Measurements from ENCODE around the gene THSD8.

THSD8 gene

DNA sequence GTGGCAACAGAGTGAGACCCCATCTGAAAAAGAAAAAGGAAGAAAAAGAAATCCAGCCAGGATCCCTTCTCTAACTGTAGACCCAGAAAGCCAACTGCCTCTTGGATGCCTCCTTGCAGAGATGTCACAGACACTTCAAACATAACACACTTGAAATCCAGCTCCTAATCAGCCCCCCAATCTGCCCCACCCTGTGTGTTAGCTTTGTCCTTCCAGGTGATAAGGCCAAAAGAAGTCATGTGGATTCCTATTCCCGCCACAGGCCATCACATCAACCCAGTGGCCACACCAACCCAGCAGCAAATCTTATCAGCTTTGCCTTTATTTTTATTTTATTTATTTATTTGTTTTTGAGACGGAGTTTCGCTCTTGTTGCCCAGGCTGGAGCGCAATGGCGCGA is 42.2 kb upstream of the THSD8 start:
- H3K27ac ChIP-seq, result no peak overlapping the region
- H3K4me2 ChIP-seq (ENCODE audit: low read length), result no peak overlapping the region
- no peak overlapping the region for H3K9ac ChIP-seq
- no peak overlapping the region for H3K4me3 ChIP-seq (ENCODE audit: low read depth, low read length)
- H3K9me3 ChIP-seq (ENCODE audit: control insufficient read depth, low read length), result no peaks in the 10 kb centered on the region
- no peaks in the 10 kb centered on the region for H3K79me2 ChIP-seq
- H3K27me3 ChIP-seq (ENCODE audit: control insufficient read depth, insufficient read depth, low read length), result no peaks in the 10 kb centered on the region
- peaks cover 2% of the 10 kb centered on the region for H3K4me1 ChIP-seq
- no peaks in the 10 kb centered on the region for H3K36me3 ChIP-seq (ENCODE audit: control insufficient read depth, insufficient read depth, low read length)
- H2AFZ ChIP-seq, result no peak overlapping the region
- TF ChIP-seq, protein P1, sequence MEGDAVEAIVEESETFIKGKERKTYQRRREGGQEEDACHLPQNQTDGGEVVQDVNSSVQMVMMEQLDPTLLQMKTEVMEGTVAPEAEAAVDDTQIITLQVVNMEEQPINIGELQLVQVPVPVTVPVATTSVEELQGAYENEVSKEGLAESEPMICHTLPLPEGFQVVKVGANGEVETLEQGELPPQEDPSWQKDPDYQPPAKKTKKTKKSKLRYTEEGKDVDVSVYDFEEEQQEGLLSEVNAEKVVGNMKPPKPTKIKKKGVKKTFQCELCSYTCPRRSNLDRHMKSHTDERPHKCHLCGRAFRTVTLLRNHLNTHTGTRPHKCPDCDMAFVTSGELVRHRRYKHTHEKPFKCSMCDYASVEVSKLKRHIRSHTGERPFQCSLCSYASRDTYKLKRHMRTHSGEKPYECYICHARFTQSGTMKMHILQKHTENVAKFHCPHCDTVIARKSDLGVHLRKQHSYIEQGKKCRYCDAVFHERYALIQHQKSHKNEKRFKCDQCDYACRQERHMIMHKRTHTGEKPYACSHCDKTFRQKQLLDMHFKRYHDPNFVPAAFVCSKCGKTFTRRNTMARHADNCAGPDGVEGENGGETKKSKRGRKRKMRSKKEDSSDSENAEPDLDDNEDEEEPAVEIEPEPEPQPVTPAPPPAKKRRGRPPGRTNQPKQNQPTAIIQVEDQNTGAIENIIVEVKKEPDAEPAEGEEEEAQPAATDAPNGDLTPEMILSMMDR (IDR thresholded peaks at IDR 0.05), result no peak

DNA sequence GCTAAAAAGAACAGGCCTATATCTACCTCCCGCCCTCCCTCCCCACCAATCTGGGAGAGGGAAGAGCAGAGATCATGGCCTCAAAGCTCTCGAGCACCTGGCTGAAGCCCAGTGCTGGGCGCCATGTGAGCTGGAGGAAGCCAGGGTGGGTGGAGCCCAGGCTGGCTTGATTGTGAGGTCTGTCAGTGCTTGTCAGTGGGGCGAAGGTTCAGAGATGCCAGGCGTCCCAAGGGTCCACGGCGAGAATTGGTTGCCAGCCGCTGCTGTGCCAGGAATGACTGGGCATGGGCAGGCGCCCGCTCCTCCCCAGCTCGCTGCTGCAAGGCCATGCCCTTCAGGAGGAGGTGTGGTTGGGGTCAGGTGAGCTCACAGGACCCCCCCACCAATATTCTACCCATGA is 38.8 kb upstream of the THSD8 start:
- TF ChIP-seq, protein P1 (IDR thresholded peaks at IDR 0.05), result no peak
- Histone ChIP-seq H3K4me1 (no peaks in the 10 kb centered on the region), H3K4me3 (ENCODE audit: low read depth, low read length) (no peak overlapping the region), H3K9ac (no peak overlapping the region), H2AFZ (no peak overlapping the region), H3K79me2 (no peaks in the 10 kb centered on the region), H3K4me2 (ENCODE audit: low read length) (no peak overlapping the region), H3K36me3 (ENCODE audit: control insufficient read depth, insufficient read depth, low read length) (no peaks in the 10 kb centered on the region), H3K9me3 (ENCODE audit: control insufficient read depth, low read length) (no peaks in the 10 kb centered on the region), H3K27me3 (ENCODE audit: control insufficient read depth, insufficient read depth, low read length) (no peaks in the 10 kb centered on the region), H3K27ac (no peak overlapping the region)

DNA sequence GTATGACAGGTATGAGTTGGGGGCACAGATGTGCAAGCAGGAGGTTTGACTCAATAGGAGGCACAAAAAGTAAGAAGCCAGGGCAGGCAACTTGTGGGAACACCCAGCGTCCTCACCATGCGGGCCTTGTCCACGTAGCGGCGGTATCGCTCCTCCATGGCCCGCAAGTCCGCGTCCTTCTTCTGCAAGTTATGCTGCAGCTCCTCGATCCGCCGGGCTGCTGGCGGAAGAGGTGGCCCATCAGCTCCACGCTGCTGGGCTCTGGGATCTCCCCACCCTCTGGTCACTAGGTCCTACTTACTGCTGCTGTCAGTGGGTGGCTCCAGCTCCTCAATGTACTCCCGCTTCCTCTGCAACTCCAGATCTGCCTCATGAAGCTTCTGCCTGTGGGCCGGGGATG is 37.2 kb upstream of the THSD8 start:
- no peaks in the 10 kb centered on the region for H3K9me3 ChIP-seq (ENCODE audit: control insufficient read depth, low read length)
- no peaks in the 10 kb centered on the region for H3K36me3 ChIP-seq (ENCODE audit: control insufficient read depth, insufficient read depth, low read length)
- TF ChIP-seq, protein P1 (IDR thresholded peaks at IDR 0.05), result no peak
- H3K9ac ChIP-seq, result no peak overlapping the region
- no peaks in the 10 kb centered on the region for H3K79me2 ChIP-seq
- H3K27ac ChIP-seq, result no peak overlapping the region
- H3K4me3 ChIP-seq (ENCODE audit: low read depth, low read length), result no peak overlapping the region
- no peaks in the 10 kb centered on the region for H3K4me1 ChIP-seq
- no peaks in the 10 kb centered on the region for H3K27me3 ChIP-seq (ENCODE audit: control insufficient read depth, insufficient read depth, low read length)
- H3K4me2 ChIP-seq (ENCODE audit: low read length), result no peak overlapping the region
- H2AFZ ChIP-seq, result no peak overlapping the region

DNA sequence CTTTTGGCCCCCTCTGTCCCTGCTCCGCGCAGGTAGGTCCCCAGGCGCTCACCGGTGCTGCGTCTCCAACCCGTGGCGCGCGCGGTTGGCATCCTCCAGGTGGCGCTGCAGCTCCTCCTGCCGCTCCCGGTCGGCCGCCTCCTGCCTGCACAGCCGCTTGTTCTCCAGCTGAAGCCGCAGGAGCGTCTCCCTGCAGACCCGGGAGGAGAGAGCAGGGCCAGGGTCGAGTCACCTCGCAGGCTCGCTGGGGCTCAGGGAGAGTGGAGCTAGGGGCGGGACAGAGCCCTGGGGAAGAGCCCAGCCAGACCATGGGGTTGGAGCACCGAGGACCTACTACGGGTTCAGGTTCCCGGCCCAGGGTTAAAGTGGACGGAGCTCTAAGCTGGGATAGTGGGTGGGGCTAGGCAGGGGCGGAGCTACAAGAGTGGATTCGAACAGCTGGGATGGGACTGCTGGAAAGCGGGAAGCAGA is 35.8 kb upstream of the THSD8 start:
- TF ChIP-seq, protein P1 (IDR thresholded peaks at IDR 0.05), result peak; percentile 89
- Histone ChIP-seq H3K9ac (no peak overlapping the region), H3K79me2 (peaks cover 2% of the 10 kb centered on the region), H3K27ac (peak overlapping the region; percentile 13), H3K27me3 (ENCODE audit: control insufficient read depth, insufficient read depth, low read length) (no peaks in the 10 kb centered on the region), H3K9me3 (ENCODE audit: control insufficient read depth, low read length) (no peaks in the 10 kb centered on the region), H2AFZ (peak overlapping the region; percentile 16), H3K4me3 (ENCODE audit: low read depth, low read length) (no peak overlapping the region), H3K36me3 (ENCODE audit: control insufficient read depth, insufficient read depth, low read length) (no peaks in the 10 kb centered on the region), H3K4me1 (no peaks in the 10 kb centered on the region), H3K4me2 (ENCODE audit: low read length) (peak overlapping the region; percentile 43)

DNA sequence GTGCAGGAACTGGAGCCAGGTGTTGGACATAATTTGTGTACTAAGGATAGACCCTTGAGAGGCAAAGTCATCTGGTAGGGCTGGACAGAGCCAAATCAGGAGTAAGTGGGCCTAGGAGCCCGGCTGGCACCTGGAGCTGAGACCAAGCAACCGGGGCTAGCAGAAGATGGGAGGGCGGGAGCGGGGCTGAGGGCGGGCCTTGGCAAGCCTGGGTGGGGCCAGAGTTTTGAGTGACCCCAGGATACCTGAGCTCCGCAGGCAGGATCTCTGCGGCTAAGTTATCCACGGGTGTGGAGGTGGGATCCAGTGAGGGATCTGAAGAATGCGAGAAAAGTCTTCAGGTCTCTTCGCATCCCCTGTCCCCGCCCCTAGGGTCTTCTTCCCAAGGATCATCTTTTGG is 34.7 kb upstream of the THSD8 start:
- Histone ChIP-seq H2AFZ (no peak overlapping the region), H3K27me3 (ENCODE audit: control insufficient read depth, insufficient read depth, low read length) (no peaks in the 10 kb centered on the region), H3K79me2 (peaks cover 2% of the 10 kb centered on the region), H3K36me3 (ENCODE audit: control insufficient read depth, insufficient read depth, low read length) (no peaks in the 10 kb centered on the region), H3K4me1 (no peaks in the 10 kb centered on the region), H3K4me2 (ENCODE audit: low read length) (no peak overlapping the region), H3K9me3 (ENCODE audit: control insufficient read depth, low read length) (no peaks in the 10 kb centered on the region), H3K9ac (no peak overlapping the region), H3K27ac (no peak overlapping the region), H3K4me3 (ENCODE audit: low read depth, low read length) (no peak overlapping the region)
- TF ChIP-seq, protein P1 (IDR thresholded peaks at IDR 0.05), result no peak

All from parathyroid adenoma (tissue), 2 donors.